Esophagus muscularis mucosa (tissue), 4 donors: Measurements from ENCODE around the gene IMP4. TPM values are rescaled to one million over a fixed set of nuclear protein-coding genes. Genes with fewer than 3 reads are reported as not detected.

Source experiments
- DNase-seq: peaks from one replicate; pipeline ENCODE4 v3.0.0-alpha.2; 2017; ENCODE audit errors: extremely low spot score
- H3K27ac ChIP-seq, 4 donors: fragments of 200-600 bp; sonication (generic); replicated peaks in 1 of 4; 1 replicate in 3 of 4; 2 replicates in 1 of 4; pipeline ENCODE4 v1.5.1; 2016 to 2019; ENCODE audit warnings: mild to moderate bottlenecking in 1 of 4
- H3K27me3 ChIP-seq, 4 donors: fragments of 200-600 bp; sonication (generic); one replicate each; pipeline versions ENCODE4 v1.5.1 to v1.6.0; 2016 to 2019
- H3K36me3 ChIP-seq, 4 donors: fragments of 200-600 bp; sonication (generic); one replicate each; pipeline ENCODE4 v1.5.1; 2016 to 2019
- H3K4me1 ChIP-seq, 4 donors: fragments of 200-600 bp; sonication (generic); one replicate each; pipeline ENCODE4 v1.5.1; 2016 to 2019
- H3K4me3 ChIP-seq, 4 donors: fragments of 200-600 bp; sonication (generic); 1 replicate in 2 of 4; 2 replicates in 2 of 4; pipeline ENCODE4 v1.5.1; 2016 to 2019; ENCODE audit warnings: mild to moderate bottlenecking in 4 of 4, moderate library complexity in 1 of 4
- H3K9me3 ChIP-seq, 4 donors: fragments of 200-600 bp; sonication (generic); 1 replicate in 3 of 4; 2 replicates in 1 of 4; pipeline ENCODE4 v1.5.1; 2016 to 2019
- CTCF ChIP-seq, 3 experiments: fragments of 200-600 bp in 2 of 3; fragments of 450-650 bp in 1 of 3; sonication (generic) in 2 of 3; IDR thresholded peaks; one replicate each; pipeline ENCODE4 v1.5.1; 2017 to 2019; ENCODE audit warnings: antibody characterized with exemption in 3 of 3, mild to moderate bottlenecking in 2 of 3, moderate library complexity in 1 of 3
- EP300 ChIP-seq: sonication (generic); formaldehyde crosslinking; IDR thresholded peaks from one replicate; pipeline ENCODE4 v1.6.1; 2017; ENCODE audit warnings: antibody characterized with exemption
- POLR2A ChIP-seq: fragments of 450-650 bp; IDR thresholded peaks from one replicate; pipeline ENCODE4 v1.6.1; 2017; ENCODE audit warnings: antibody characterized with exemption, moderate library complexity, mild to moderate bottlenecking, low read depth
- POLR2AphosphoS5 ChIP-seq, 2 donors: sonication (generic); formaldehyde crosslinking; IDR thresholded peaks; one replicate each; pipeline ENCODE4 v1.6.1; 2017; ENCODE audit warnings: antibody characterized with exemption in 2 of 2
- WGBS: methylation state at CpG from one replicate; pipeline ENCODE4 v1.1.5; 2018; 5-methylcytosine and 5-hydroxymethylcytosine counted together
- intact Hi-C: fragments of 100-400 bp; cut with DNase I; formaldehyde crosslinking; loops from one replicate; pipeline ENCODE4 v1.15.1; 2023
- total RNA-seq, 4 donors: library from RNA; depleted of rRNA; stranded (reverse); fragments of >200 nt; gene quantifications; one replicate each; pipeline versions ENCODE4 v1.1.0 to v1.2.1, GENCODE V29; 2016

IMP4 gene
- total RNA-seq, 4 donors from 2014 or later, result 94.7 to 139 (median 114) TPM

- WGBS, result 65% methylated on average over 2 of the region's 2 CpGs
- Histone ChIP-seq H3K27ac (no peak overlapping the region), H3K36me3 (peaks cover 0 to 16% (median 4%) of the 10 kb centered on the region in 4 donors), H3K4me1 (peaks cover 4 to 7% (median 5%) of the 10 kb centered on the region in 4 donors), H3K4me3 (no peak overlapping the region), H3K9me3 (no peaks in the 10 kb centered on the region), H3K27me3 (no peaks in the 10 kb centered on the region)
- intact Hi-C loops, result no loop called here
- no peak for TF ChIP-seq POLR2A
- no peak for TF ChIP-seq POLR2AphosphoS5 (IDR thresholded peaks at IDR 0.05)
- no peak for TF ChIP-seq EP300
- TF ChIP-seq CTCF (IDR thresholded peaks at IDR 0.05), result no peak
- DNase-seq, result no peak
Observed at GRCh38 chr2:130365963-130366362, 23.3 kb downstream of the IMP4 start.

GRCh38 chr2:130366720-130367119 lies 24.0 kb downstream of the IMP4 start:
- intact Hi-C loops, result no loop called here
- no peaks in the 10 kb centered on the region for H3K27me3 ChIP-seq
- TF ChIP-seq POLR2AphosphoS5 (IDR thresholded peaks at IDR 0.05) (no peak), POLR2A (no peak), CTCF (IDR thresholded peaks at IDR 0.05) (no peak), EP300 (no peak)
- DNase-seq, result no peak
- 45% methylated on average over 1 of the region's 1 CpG for WGBS
- peaks cover 0 to 19% (median 5%) of the 10 kb centered on the region in 4 donors for H3K36me3 ChIP-seq
- no peak overlapping the region for H3K4me3 ChIP-seq
- H3K9me3 ChIP-seq, result no peaks in the 10 kb centered on the region
- peaks cover 11 to 15% (median 13%) of the 10 kb centered on the region in 4 donors for H3K4me1 ChIP-seq
- no peak overlapping the region for H3K27ac ChIP-seq

GRCh38 chr2:130368786-130369185 lies 26.1 kb downstream of the IMP4 start:
- intact Hi-C loops, result no loop called here
- no peaks in the 10 kb centered on the region for H3K27me3 ChIP-seq
- H3K36me3 ChIP-seq, result peaks cover 0 to 19% (median 5%) of the 10 kb centered on the region in 4 donors
- H3K4me1 ChIP-seq, result peaks cover 21 to 28% (median 25%) of the 10 kb centered on the region in 4 donors
- 91% methylated on average over 5 of the region's 5 CpGs for WGBS
- H3K4me3 ChIP-seq, result no peak overlapping the region
- TF ChIP-seq POLR2AphosphoS5 (IDR thresholded peaks at IDR 0.05) (no peak), CTCF (IDR thresholded peaks at IDR 0.05) (no peak), EP300 (no peak), POLR2A (no peak)
- no peaks in the 10 kb centered on the region for H3K9me3 ChIP-seq
- no peak overlapping the region for H3K27ac ChIP-seq
- no peak for DNase-seq

GRCh38 chr2:130369311-130369964 lies 26.7 kb downstream of the IMP4 start:
- intact Hi-C loops, result no loop called here
- Histone ChIP-seq H3K36me3 (peaks cover 0 to 20% (median 5%) of the 10 kb centered on the region in 4 donors), H3K9me3 (no peaks in the 10 kb centered on the region), H3K4me3 (no peak overlapping the region), H3K27ac (no peak overlapping the region), H3K4me1 (peaks cover 21 to 34% (median 31%) of the 10 kb centered on the region in 4 donors), H3K27me3 (no peaks in the 10 kb centered on the region)
- no peak for DNase-seq
- TF ChIP-seq EP300 (no peak), POLR2AphosphoS5 (IDR thresholded peaks at IDR 0.05) (no peak), CTCF (IDR thresholded peaks at IDR 0.05) (no peak), POLR2A (no peak)

GRCh38 chr2:130369965-130370341 lies 27.3 kb downstream of the IMP4 start:
- intact Hi-C loops, result no loop called here
- Histone ChIP-seq H3K9me3 (no peaks in the 10 kb centered on the region), H3K4me1 (peaks cover 26 to 39% (median 36%) of the 10 kb centered on the region in 4 donors), H3K27me3 (no peaks in the 10 kb centered on the region), H3K36me3 (peaks cover 0 to 22% (median 5%) of the 10 kb centered on the region in 4 donors), H3K27ac (no peak overlapping the region), H3K4me3 (no peak overlapping the region)
- 92% methylated on average over 5 of the region's 5 CpGs for WGBS
- TF ChIP-seq CTCF (IDR thresholded peaks at IDR 0.05) (no peak), EP300 (no peak), POLR2AphosphoS5 (IDR thresholded peaks at IDR 0.05) (no peak), POLR2A (no peak)
- no peak for DNase-seq
